ENCODE results near the gene RNF115. TPM values are rescaled to one million over a fixed set of nuclear protein-coding genes. Genes with fewer than 3 reads are reported as not detected.

Gene RNF115
- total RNA-seq, 1 experiment from 2014 or later: 11.0 TPM

GRCh38 chr1:145788580-145788979 is 35.3 kb downstream of the RNF115 start:
- no peak overlapping the region for H4K8ac ChIP-seq (replicated peaks; ENCODE audit: insufficient read length, low read depth, low read length)
- Mint-ChIP-seq H3K9me3 (no peaks in the 10 kb centered on the region), H3K36me3 (ENCODE audit: insufficient read depth in 1 of 3, low read depth in 3 of 3) (peaks cover 0 to 17% (median 9%) of the 10 kb centered on the region in 3 experiments; a peak in 5 of 7 replicates), H3K27me3 (ENCODE audit: low read depth) (no peaks in the 10 kb centered on the region), H3K4me3 (no peak overlapping the region), H3K4me1 (peaks cover 3 to 14% of the 10 kb centered on the region in 2 experiments; a peak in 2 of 4 replicates), H3K27ac (no peak overlapping the region)
- H3K56ac ChIP-seq (ENCODE audit: insufficient read length, low read depth, low read length): no peak overlapping the region
- H3K14ac ChIP-seq (ENCODE audit: insufficient read depth, low read length): no peak overlapping the region
- no peak overlapping the region for H2BK20ac ChIP-seq (ENCODE audit: low read depth, low read length, poor library complexity, severe bottlenecking)
- no peaks in the 10 kb centered on the region for H3K23me2 ChIP-seq (ENCODE audit: insufficient read length, low read depth, low read length, poor library complexity, severe bottlenecking)
- no peak overlapping the region for H3K4ac ChIP-seq (ENCODE audit: low read depth, low read length)
- no peaks in the 10 kb centered on the region for H3K79me2 ChIP-seq (ENCODE audit: insufficient read depth, low read length)
- H3K79me1 ChIP-seq (ENCODE audit: insufficient read depth, low read depth, low read length, poor library complexity, severe bottlenecking): no peaks in the 10 kb centered on the region
- H4K5ac ChIP-seq (ENCODE audit: insufficient read length, low read depth, low read length): no peak overlapping the region
- H2AK5ac ChIP-seq (ENCODE audit: insufficient read length, low read length): no peak overlapping the region
- no peak overlapping the region for H2BK15ac ChIP-seq (ENCODE audit: low read depth, low read length)
- WGBS (ENCODE audit: extremely low coverage, insufficient read length, low lambda C conversion rate): no CpG with 5 or more reads among the region's 3 CpGs
- no peak overlapping the region for H3K27ac ChIP-seq (ENCODE audit: insufficient read length, low read depth, low read length)
- no peak overlapping the region for H2AFZ ChIP-seq (ENCODE audit: low read length)
- no peak for DNase-seq
- no peak for TF ChIP-seq CTCF (conservative IDR thresholded peaks at IDR 0.05)
- H3K23ac ChIP-seq (ENCODE audit: insufficient read length, low read depth, low read length): no peak overlapping the region
- no peak overlapping the region for H2BK120ac ChIP-seq (ENCODE audit: low read depth, low read length, poor library complexity, severe bottlenecking)
- no peaks in the 10 kb centered on the region for H3K4me1 ChIP-seq (ENCODE audit: insufficient read depth, low read length)
- no peaks in the 10 kb centered on the region for H3K9me3 ChIP-seq (ENCODE audit: control insufficient read depth, low read depth, low read length)
- H4K20me1 ChIP-seq (ENCODE audit: control insufficient read depth, insufficient read depth, insufficient read length): no peaks in the 10 kb centered on the region
- H4K91ac ChIP-seq (ENCODE audit: insufficient read length, low read depth, low read length): no peak overlapping the region
- H3K9ac ChIP-seq (ENCODE audit: extremely low read depth, insufficient read length, low read length): no peak overlapping the region
- H3K27me3 ChIP-seq (ENCODE audit: insufficient read depth, low read length): no peaks in the 10 kb centered on the region
- H3K18ac ChIP-seq (ENCODE audit: insufficient read length, low read depth, low read length): no peak overlapping the region
- no peak overlapping the region for H2BK5ac ChIP-seq (ENCODE audit: insufficient read length, low read length)
- no peak overlapping the region for H3K4me2 ChIP-seq (ENCODE audit: insufficient read depth, insufficient read length, low read length)
- no peak overlapping the region for H2BK12ac ChIP-seq (ENCODE audit: insufficient read length, low read depth, low read length)
- H3T11ph ChIP-seq (ENCODE audit: low read length): no peak overlapping the region
